ENCODE data around the gene OPRM1. TPM values are rescaled to one million over a fixed set of nuclear protein-coding genes. Genes with fewer than 3 reads are reported as not detected.

The OPRM1 gene
- total RNA-seq, 2 donors from 2014 or later = not detected

- ATAC-seq (ENCODE audit: insufficient number of reproducible peaks, low FRiP score, low read depth) (no peak), DNase-seq (ENCODE audit: low spot score) (no peak)
- H3K27me3 ChIP-seq (replicated peaks; ENCODE audit: insufficient read depth) = no peaks in the 10 kb centered on the region
- H3K9me3 ChIP-seq = no peaks in the 10 kb centered on the region
- H3K4me3 ChIP-seq = no peak overlapping the region
- no peak overlapping the region for H3K27ac ChIP-seq
- no peaks in the 10 kb centered on the region for H3K4me1 ChIP-seq (ENCODE audit: control insufficient read depth in 1 of 2, low read depth in 2 of 2)
- TF ChIP-seq, protein P1, sequence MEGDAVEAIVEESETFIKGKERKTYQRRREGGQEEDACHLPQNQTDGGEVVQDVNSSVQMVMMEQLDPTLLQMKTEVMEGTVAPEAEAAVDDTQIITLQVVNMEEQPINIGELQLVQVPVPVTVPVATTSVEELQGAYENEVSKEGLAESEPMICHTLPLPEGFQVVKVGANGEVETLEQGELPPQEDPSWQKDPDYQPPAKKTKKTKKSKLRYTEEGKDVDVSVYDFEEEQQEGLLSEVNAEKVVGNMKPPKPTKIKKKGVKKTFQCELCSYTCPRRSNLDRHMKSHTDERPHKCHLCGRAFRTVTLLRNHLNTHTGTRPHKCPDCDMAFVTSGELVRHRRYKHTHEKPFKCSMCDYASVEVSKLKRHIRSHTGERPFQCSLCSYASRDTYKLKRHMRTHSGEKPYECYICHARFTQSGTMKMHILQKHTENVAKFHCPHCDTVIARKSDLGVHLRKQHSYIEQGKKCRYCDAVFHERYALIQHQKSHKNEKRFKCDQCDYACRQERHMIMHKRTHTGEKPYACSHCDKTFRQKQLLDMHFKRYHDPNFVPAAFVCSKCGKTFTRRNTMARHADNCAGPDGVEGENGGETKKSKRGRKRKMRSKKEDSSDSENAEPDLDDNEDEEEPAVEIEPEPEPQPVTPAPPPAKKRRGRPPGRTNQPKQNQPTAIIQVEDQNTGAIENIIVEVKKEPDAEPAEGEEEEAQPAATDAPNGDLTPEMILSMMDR (IDR thresholded peaks at IDR 0.05) = no peak
- H3K36me3 ChIP-seq = no peaks in the 10 kb centered on the region
Measured at GRCh38 chr6:154001494-154002285, 37.4 kb upstream of the OPRM1 start.

GRCh38 chr6:154002894-154003293 is 36.1 kb upstream of the OPRM1 start:
- no peaks in the 10 kb centered on the region for H3K4me1 ChIP-seq (ENCODE audit: control insufficient read depth in 1 of 2, low read depth in 2 of 2)
- no peaks in the 10 kb centered on the region for H3K36me3 ChIP-seq
- H3K27me3 ChIP-seq (replicated peaks; ENCODE audit: insufficient read depth) = no peaks in the 10 kb centered on the region
- H3K27ac ChIP-seq = no peak overlapping the region
- ATAC-seq (ENCODE audit: insufficient number of reproducible peaks, low FRiP score, low read depth) (no peak), DNase-seq (ENCODE audit: low spot score) (no peak)
- TF ChIP-seq, protein P1 (IDR thresholded peaks at IDR 0.05) = no peak
- H3K9me3 ChIP-seq = no peaks in the 10 kb centered on the region
- no peak overlapping the region for H3K4me3 ChIP-seq

- DNase-seq (ENCODE audit: low spot score) = no peak
- Histone ChIP-seq H3K36me3 (no peaks in the 10 kb centered on the region), H3K27me3 (replicated peaks; ENCODE audit: insufficient read depth) (no peaks in the 10 kb centered on the region), H3K4me3 (no peak overlapping the region), H3K27ac (no peak overlapping the region), H3K4me1 (ENCODE audit: control insufficient read depth in 1 of 2, low read depth in 2 of 2) (no peaks in the 10 kb centered on the region), H3K9me3 (no peaks in the 10 kb centered on the region)
- TF ChIP-seq, protein P1 (IDR thresholded peaks at IDR 0.05) = no peak
- no peak for ATAC-seq (ENCODE audit: insufficient number of reproducible peaks, low FRiP score, low read depth)
Measured at GRCh38 chr6:154010371-154010770, 28.7 kb upstream of the OPRM1 start.

DNA sequence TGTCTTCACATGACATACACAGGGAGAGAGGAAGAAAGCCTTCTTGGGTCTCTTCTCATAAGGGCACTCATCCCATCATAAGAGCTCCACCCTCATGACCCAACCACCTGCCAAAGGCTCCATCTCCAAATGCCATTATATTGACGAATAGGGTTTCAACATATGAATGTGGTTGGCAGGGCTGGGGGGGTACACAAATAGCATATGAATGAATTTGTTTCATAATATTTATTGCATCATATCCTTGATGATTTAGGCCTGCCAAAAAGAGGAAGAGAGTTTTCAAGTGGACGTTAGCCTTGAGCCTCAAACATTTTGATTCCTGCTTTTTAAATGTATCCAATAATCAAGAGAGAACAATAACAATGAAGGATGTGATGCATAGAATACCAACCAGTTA is 26.2 kb upstream of the OPRM1 start:
- Histone ChIP-seq H3K27me3 (replicated peaks; ENCODE audit: insufficient read depth) (no peaks in the 10 kb centered on the region), H3K4me3 (no peak overlapping the region)
- ATAC-seq (ENCODE audit: insufficient number of reproducible peaks, low FRiP score, low read depth) = no peak

DNA sequence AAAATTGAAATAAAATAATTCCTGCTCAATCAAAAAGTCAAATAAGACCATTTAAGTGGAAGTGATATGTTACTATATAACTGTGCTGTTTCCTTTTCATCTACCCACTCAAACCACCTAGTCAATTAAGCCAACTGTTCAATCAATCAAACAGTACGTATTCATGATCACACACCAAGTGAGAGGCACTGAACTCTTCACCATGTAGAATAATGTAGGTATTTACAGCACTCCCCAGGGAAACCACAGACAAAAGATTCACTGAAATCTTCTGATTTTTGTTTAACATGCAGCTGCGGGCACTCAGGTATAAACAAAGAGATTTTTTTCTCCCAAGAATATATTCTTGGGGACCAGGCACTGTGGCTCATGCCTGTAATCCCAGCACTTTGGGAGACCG is 21.3 kb upstream of the OPRM1 start:
- Histone ChIP-seq H3K36me3 (no peaks in the 10 kb centered on the region), H3K4me1 (ENCODE audit: control insufficient read depth in 1 of 2, low read depth in 2 of 2) (no peaks in the 10 kb centered on the region), H3K27me3 (replicated peaks; ENCODE audit: insufficient read depth) (no peaks in the 10 kb centered on the region), H3K4me3 (no peak overlapping the region), H3K27ac (no peak overlapping the region), H3K9me3 (peaks cover 7% of the 10 kb centered on the region)
- no peak for DNase-seq (ENCODE audit: low spot score)
- ATAC-seq (ENCODE audit: insufficient number of reproducible peaks, low FRiP score, low read depth) = no peak
- TF ChIP-seq, protein P1 (IDR thresholded peaks at IDR 0.05) = no peak

More for the DNA sequence above, 26.2 kb upstream of the OPRM1 start:
- TF ChIP-seq, protein P1 (IDR thresholded peaks at IDR 0.05) = no peak
- Histone ChIP-seq H3K36me3 (no peaks in the 10 kb centered on the region), H3K27ac (no peak overlapping the region), H3K4me1 (ENCODE audit: control insufficient read depth in 1 of 2, low read depth in 2 of 2) (no peaks in the 10 kb centered on the region), H3K9me3 (no peaks in the 10 kb centered on the region)
- no peak for DNase-seq (ENCODE audit: low spot score)

All from thoracic aorta (tissue), 2 donors.